Esophagus muscularis mucosa (tissue), 4 donors: ENCODE results near the gene RAB6A.

ENCODE experiments used
- CTCF ChIP-seq, 3 experiments: fragments of 200-600 bp in 2 of 3; fragments of 450-650 bp in 1 of 3; sonication (generic) in 2 of 3; IDR thresholded peaks; one replicate each; pipeline ENCODE4 v1.5.1; 2017 to 2019; ENCODE audit warnings: antibody characterized with exemption in 3 of 3, mild to moderate bottlenecking in 2 of 3, moderate library complexity in 1 of 3
- EP300 ChIP-seq: sonication (generic); formaldehyde crosslinking; IDR thresholded peaks from one replicate; pipeline ENCODE4 v1.6.1; 2017; ENCODE audit warnings: antibody characterized with exemption
- POLR2A ChIP-seq: fragments of 450-650 bp; IDR thresholded peaks from one replicate; pipeline ENCODE4 v1.6.1; 2017; ENCODE audit warnings: antibody characterized with exemption, moderate library complexity, mild to moderate bottlenecking, low read depth
- POLR2AphosphoS5 ChIP-seq, 2 donors: sonication (generic); formaldehyde crosslinking; IDR thresholded peaks; one replicate each; pipeline ENCODE4 v1.6.1; 2017; ENCODE audit warnings: antibody characterized with exemption in 2 of 2

- TF ChIP-seq CTCF (IDR thresholded peaks at IDR 0.05) = no peak
- no peak for TF ChIP-seq POLR2A
- no peak for TF ChIP-seq POLR2AphosphoS5 (IDR thresholded peaks at IDR 0.05)
- no peak for TF ChIP-seq EP300
Observed at GRCh38 chr11:73653996-73654395, 106.9 kb downstream of the RAB6A start.
